ENCODE data around the gene SHB.
"Not testable (repeated sequence)": the region's sequence is repeated elsewhere in the genome, so short reads cannot be mapped to it uniquely, and the experiment has no call there.

SHB gene

DNA sequence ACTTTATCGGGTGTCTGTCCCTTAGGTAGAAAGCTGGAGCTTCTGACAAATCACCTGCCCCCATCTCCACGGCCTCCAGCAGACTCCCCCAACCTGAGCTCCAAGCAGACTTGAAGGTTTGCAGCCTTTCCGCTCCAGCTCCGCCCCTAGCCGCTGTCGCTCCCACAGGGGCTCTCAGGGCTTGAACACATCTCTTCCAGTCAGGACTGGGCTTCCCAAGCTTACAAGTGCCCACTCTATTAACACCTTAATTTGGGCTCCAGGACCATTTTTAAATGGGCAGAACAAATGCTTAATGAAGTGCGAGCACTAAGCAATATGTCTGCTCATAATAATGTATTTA, 147.9 kb downstream of the SHB start:
- DNase-seq (ENCODE audit: low read depth in 3 of 3, low spot score in 1 of 3): no peak

DNA sequence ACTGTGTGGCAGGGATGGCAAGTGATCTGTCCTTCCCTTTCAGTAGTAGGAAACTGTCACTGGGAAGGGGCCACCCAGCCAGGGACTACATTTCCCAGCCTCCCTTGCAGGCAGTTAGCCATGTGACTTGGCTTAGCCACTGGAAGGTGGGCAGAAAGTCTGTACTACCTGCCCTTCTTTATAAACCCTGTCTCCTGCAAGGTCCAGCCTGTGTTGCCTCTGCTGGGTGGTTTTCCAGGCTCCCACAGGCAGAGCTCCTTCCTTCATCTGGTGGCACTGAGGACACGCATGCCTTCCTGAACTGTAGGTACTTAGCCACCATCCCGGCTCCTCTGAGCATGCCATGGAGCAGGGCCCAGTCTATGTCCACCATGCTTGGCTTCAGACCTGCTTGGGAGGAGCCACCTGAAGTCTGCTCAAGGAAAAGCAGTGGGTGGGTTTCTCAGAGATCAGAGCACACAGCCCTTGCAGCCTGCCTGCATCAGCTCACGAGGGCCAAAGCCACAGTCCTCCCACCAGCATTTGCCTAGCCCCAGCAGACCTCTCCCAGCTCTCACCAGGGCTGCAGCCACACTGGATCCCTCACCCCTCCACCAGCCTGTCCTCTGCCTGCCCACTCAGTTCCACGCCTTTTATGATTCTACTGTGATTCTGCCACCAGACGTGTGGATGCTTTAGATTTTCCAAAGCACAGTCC, 148.4 kb downstream of the SHB start:
- DNase-seq (ENCODE audit: low read depth in 3 of 3, low spot score in 1 of 3): no peak

DNA sequence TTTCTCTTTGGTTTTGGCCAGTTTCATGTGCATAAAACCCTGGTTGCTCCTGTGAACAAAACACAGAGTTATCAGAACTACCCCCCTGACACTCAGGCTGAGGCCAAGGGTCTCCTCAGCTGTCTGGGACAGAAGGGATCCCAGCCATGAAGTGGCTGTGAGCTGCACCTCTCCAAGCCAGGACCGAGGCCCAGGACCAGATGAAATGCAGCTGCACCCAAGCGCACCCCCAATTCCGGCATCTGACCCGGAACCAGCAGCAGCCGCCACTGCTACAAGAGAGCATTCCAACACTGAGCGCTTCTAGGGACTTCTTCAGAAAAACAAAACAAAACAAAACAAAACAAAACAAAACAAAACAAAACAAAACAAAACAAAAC, 149.1 kb downstream of the SHB start:
- no peak for DNase-seq (ENCODE audit: low read depth in 3 of 3, low spot score in 1 of 3)

GRCh38 chr9:37919246-37919955, 149.6 kb downstream of the SHB start:
- DNase-seq (ENCODE audit: low read depth in 3 of 3, low spot score in 1 of 3): no peak

DNA sequence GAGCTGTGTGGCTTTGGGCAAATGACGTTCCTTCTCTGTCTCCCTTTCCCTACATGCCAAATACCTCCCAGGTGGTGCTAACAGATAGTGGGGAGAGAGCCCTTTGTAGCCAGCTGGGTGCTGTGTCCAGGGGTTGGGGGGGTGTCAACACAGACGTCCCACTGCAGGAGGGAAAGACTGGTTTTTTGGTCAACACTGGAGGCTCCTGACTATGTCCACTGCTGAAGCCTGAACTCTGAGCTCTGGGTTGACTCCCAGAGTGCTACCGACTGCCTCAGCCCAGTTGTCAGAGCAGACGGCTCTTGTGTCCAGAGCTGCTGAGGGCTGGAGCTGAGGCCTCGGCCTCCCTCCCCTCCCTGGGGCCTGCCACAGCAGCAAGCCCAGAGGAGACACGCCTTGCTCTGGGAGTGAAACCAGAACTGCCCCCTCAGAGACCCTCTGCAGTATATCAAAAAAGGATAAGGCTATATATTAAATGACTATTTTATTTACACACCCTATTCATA, 150.3 kb downstream of the SHB start:
- DNase-seq (ENCODE audit: low read depth in 3 of 3, low spot score in 1 of 3): no peak

- DNase-seq (ENCODE audit: low read depth in 3 of 3, low spot score in 1 of 3): no peak
Measured at GRCh38 chr9:37917801-37918664, 151.0 kb downstream of the SHB start.

DNA sequence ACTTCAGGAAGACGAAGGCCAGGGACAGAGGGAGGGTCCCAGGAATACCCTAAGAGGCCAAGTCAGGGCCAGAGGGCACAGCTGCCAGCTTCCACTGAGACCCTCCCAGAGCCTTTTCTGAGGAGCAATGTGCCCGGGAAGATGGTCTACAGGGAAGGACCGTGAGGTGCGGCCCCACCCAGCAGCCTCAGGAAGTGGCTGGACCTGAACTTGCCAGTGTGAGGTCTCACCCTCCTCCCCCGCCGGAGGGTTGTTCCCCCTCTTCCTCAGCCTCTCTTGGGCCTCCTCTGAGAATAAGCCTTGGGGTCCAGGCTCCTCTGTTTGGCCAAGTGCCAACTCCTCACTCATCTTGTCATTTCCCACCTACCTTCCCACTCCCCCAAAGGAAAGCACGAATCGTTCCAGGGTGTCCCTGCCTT, 151.7 kb downstream of the SHB start:
- DNase-seq (ENCODE audit: low read depth in 3 of 3, low spot score in 1 of 3): no peak

GRCh38 chr9:37916471-37917312, 152.3 kb downstream of the SHB start:
- DNase-seq (ENCODE audit: low read depth in 3 of 3, low spot score in 1 of 3): no peak

DNA sequence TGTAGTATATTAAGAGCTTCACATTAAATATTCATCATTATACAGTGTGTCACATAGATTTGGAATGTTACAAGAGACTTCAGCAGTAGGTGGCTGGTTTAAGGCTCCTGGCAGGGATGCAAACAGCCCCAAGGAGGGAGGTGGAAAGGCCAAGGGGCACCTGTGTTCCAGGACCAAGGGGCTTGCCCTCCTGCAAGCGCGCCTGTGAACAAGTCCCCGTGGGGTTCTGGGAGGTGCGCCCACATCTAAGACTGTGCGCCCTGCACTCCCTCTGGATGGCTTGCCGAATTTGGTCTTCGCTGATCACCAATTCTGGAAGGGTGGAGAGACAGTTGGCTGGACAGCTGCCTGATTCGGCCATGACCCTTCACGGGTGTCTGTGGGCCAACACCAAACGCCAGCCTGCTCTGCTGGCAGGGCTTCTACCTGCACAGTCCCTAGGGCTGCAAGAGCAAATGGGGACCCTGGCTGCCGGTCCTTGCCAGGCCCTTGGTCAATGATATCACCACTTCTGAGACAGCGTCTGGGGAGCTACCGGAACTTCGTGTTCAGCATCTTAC, 153.0 kb downstream of the SHB start:
- DNase-seq (ENCODE audit: low read depth in 3 of 3, low spot score in 1 of 3): no peak

DNA sequence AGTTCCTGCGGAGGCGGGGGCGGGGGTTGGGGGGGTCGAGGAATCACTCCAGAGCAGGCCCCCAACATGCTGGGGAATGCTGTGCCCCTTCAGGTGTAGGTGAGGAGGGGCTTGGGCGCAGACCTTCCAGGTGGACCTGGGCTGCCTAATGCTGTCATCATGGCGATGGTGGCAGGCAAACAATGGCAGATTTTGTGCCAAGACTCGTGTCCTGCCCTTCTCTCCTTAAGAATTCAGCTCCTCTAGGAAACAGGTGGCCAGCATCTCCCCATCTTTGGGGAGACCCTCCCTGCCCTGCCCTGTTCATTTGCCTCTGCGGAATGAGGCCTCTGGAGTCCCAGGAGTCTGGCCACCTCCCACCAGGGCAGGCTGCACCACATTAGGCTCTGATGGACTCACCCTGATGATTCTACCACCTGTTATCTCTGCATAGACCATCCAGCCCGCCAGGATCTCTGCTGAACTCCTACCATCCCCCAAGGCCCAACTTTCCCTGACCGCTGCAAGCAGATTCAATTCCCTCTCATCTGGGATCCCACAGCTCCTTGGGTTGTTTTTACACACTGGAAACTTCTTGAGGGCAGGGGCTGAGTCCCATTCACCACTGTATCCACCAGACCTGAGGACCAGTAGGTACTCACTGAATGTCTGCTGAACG, 154.2 kb downstream of the SHB start:
- no peak for DNase-seq (ENCODE audit: low read depth in 3 of 3, low spot score in 1 of 3)

DNA sequence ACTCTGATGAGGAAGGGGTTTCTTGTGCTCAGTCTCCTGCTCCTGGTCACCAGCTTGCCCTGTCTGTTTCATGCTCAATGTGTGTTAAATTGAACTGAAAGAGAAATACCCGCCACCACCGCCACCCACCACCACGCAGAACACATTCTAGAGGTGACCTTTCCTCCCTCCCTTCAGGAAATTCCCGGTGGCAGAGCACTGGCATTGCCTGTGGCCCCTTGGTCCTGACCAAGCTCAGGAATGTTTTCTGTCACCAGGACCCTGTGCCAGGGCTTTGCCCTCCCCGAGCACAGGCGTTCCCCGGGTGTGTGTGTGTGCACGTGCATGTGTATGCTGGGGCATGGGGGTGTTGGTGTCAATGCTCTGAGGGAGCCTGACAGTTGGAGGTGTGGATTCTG, 154.9 kb downstream of the SHB start:
- DNase-seq (ENCODE audit: low read depth in 3 of 3, low spot score in 1 of 3): no peak

- peak; percentile 26 to 77 (median 62) for DNase-seq (ENCODE audit: low read depth in 3 of 3, low spot score in 1 of 3)
Measured at GRCh38 chr9:37913480-37914153, 155.4 kb downstream of the SHB start.

DNA sequence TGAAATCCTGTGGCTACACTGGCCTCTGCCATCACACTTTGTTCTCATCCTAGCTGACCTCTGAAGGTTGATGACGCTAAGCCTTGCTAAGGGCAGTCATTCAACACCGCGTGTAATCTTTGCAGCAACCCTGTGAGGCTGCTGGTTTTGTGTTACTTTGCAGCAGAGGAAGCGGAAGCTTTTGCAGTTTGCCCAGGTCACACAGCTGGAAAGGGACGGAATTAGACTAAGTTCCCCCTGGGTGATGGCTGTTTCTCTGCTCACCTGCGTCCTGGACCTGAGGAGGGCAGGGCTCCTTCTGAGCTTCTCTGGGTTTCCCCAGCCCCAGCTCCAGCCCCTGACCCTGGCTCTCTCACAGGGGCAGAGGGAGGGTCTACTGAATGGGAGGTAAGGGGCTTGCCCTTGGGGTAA, 157.8 kb downstream of the SHB start:
- no peak for DNase-seq (ENCODE audit: low read depth in 3 of 3, low spot score in 1 of 3)

DNA sequence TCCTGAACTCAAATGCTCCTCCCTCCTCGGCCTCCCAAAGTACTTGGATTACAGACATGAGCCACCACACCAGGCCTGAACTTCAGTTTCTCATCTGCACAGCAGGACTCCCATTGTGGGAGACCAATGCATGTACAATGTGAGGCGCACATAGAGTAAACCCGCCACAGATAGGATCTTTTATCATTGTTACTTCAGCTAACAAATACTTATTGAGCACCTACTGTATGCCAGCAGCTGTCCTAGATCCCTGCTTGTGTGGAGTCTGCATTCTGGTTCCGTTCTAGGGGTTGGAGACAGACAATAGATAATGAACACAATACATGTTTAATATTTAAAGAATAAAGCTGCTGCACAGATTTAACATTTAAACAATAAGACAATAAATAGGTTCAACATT, 158.8 kb downstream of the SHB start:
- no peak for DNase-seq (ENCODE audit: low read depth in 3 of 3, low spot score in 1 of 3)

DNA sequence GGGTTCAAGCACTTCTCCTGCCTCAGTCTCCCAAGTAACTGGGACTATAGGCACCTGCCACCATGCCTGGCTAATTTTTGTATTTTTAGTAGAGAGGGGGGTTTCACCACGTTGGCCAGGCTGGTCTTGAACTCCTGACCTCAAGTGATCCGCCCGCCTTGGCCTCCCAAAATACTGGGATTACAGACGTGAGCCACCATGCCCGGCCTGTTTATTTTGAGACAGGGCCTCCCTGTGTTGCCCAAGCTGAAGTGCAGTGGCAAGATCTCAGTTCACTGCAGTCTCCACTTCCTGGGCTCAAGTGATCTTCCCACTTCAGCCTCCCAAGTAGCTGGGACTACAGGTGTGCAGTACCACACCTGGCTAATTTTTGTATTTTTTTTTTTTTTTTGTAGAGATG, 159.2 kb downstream of the SHB start:
- DNase-seq (ENCODE audit: low read depth in 3 of 3, low spot score in 1 of 3): not testable (repeated sequence)

DNA sequence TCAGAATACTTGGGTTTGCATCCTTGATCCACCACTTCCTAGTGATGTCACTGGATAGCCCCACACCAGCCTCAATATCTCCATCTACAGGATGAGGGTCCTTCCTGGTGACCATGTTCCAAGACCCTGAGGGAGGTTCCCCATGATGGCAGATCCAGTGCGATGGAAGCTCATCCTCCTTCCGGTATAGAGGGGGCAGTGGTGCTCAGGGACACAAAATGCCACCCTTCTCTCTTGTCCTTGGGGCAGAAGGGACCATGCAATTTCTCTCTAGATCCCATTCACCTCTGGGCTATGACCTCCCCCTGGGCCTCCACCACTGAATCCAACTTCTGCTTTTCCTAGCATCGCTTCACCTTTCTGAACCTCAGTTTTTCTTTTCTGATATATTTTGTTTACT, 159.7 kb downstream of the SHB start:
- DNase-seq (ENCODE audit: low read depth in 3 of 3, low spot score in 1 of 3): no peak

DNA sequence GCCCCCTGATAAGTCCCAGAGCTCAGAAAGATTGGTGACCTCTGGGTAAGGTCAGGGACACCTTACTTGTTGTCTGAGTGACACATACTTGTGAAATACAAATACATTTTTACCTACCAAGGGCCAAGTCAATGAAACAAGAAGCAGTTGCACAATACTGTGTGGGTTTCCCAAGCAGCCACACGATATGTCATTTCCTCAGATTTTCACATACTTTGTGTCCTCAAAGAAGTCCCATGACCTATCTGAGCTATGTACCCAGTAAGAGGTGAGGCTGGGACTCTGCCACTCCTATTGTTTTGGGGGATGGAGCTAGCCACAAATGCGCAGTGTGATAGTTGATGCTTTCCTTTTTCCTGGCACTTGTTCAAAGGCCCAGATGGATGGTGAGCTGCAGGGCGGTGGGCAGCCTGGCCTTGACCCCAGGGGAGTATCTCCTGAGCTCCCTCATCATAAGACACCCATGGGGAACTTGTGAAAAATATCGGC, 160.3 kb downstream of the SHB start:
- DNase-seq (ENCODE audit: low read depth in 3 of 3, low spot score in 1 of 3): no peak

DNA sequence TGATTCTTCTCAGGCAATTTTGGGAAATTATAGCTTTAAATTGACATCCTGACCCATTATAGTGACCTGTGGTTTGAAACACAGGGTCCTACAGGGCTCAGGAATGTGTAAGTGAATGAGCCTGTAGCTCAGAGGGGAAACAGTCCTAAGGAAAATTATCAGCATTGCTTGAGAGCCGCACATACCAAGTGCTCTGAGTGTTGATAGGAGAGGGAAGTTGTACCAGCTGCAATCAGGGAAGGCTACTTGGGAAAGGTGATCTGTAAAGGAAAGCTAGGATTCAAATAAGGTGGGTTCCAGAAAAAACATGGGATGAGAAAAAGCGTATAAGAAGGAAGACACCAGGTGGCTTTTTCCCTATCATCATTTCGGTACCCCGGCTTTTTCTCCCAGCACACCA, 160.7 kb downstream of the SHB start:
- no peak for DNase-seq (ENCODE audit: low read depth in 3 of 3, low spot score in 1 of 3)
